ENCODE data around the gene DENND6B. TPM values are rescaled to one million over a fixed set of nuclear protein-coding genes. Genes with fewer than 3 reads are reported as not detected.

The DENND6B gene
- total RNA-seq, 1 donor from 2014 or later: 3.3 TPM

GRCh38 chr22:50316114-50317065, 10.4 kb downstream of the DENND6B start:
- intact Hi-C loops (cut with micrococcal nuclease): no loop called here

GRCh38 chr22:50315289-50316113, 11.3 kb downstream of the DENND6B start:
- intact Hi-C loops (cut with micrococcal nuclease): loop anchor here (2.0 kb wide), 1 partner anchor 27 kb away; the partner anchor contains the start of gene PPP6R2

- intact Hi-C loops (cut with micrococcal nuclease): loop anchor here (2.0 kb wide), 1 partner anchor 28 kb away; the partner anchor contains the start of gene PPP6R2
Measured at GRCh38 chr22:50314455-50315288, 12.1 kb downstream of the DENND6B start.

GRCh38 chr22:50314081-50314454, 12.7 kb downstream of the DENND6B start:
- intact Hi-C loops (cut with micrococcal nuclease): loop anchor here (2.0 kb wide), 1 partner anchor 29 kb away; the partner anchor contains the start of gene PPP6R2

GRCh38 chr22:50313600-50313999, 13.2 kb downstream of the DENND6B start:
- intact Hi-C loops (cut with micrococcal nuclease): no loop called here

GRCh38 chr22:50313021-50313420, 13.8 kb downstream of the DENND6B start:
- intact Hi-C loops (cut with micrococcal nuclease): no loop called here

- intact Hi-C loops (cut with micrococcal nuclease): no loop called here
Measured at GRCh38 chr22:50312371-50312770, 14.4 kb downstream of the DENND6B start.

GRCh38 chr22:50311606-50312351, 15.0 kb downstream of the DENND6B start:
- intact Hi-C loops (cut with micrococcal nuclease): no loop called here

GRCh38 chr22:50310949-50311444, 15.8 kb downstream of the DENND6B start:
- intact Hi-C loops (cut with micrococcal nuclease): no loop called here

- intact Hi-C loops (cut with micrococcal nuclease): no loop called here
Measured at GRCh38 chr22:50310031-50310722, 16.6 kb downstream of the DENND6B start.

GRCh38 chr22:50309601-50309991, 17.2 kb downstream of the DENND6B start:
- intact Hi-C loops (cut with micrococcal nuclease): no loop called here

GRCh38 chr22:50308986-50309600, 17.7 kb downstream of the DENND6B start:
- intact Hi-C loops (cut with micrococcal nuclease): no loop called here

- intact Hi-C loops (cut with micrococcal nuclease): no loop called here
Measured at GRCh38 chr22:50308597-50308935, 18.2 kb downstream of the DENND6B start.

- intact Hi-C loops (cut with micrococcal nuclease): no loop called here
Measured at GRCh38 chr22:50307890-50308596, 18.8 kb downstream of the DENND6B start.

GRCh38 chr22:50306753-50307749, 19.8 kb downstream of the DENND6B start, which contains the start of gene PLXNB2:
Gene PLXNB2, minus strand, starts transcription at chr22:50307646. Its CDS starts 17,062 bp downstream, at chr22:50290584.
- intact Hi-C loops (cut with micrococcal nuclease): no loop called here

GRCh38 chr22:50305923-50306566, 20.8 kb downstream of the DENND6B start:
- intact Hi-C loops (cut with micrococcal nuclease): no loop called here
